ENCODE data around the gene KCND3.
"Not testable (repeated sequence)": the region's sequence is repeated elsewhere in the genome, so short reads cannot be mapped to it uniquely, and the experiment has no call there.

KCND3 gene

GRCh38 chr1:111812306-111812705 is 177.2 kb downstream of the KCND3 start:
- DNase-seq (ENCODE audit: low read depth), result no peak

DNA sequence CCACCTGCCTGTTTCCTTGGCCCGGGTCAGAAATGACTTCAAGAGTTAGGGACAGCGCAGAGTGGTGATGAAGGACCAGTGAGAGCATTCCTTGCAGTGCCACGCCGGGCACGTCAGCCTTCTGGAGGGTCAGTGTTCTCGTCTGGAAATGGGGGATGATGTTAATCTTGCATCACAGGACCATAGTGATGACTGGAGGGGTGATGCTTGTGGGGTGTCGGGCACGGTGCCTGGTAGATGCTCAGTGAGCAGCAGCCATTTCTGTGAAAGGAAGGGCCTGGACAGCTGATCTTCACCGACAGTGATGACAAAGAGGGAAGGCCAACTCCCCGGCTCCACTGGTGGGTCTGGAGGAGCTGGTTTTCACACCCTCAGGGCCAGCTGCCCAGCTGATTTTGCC is 177.6 kb downstream of the KCND3 start:
- DNase-seq (ENCODE audit: low read depth), result no peak

DNA sequence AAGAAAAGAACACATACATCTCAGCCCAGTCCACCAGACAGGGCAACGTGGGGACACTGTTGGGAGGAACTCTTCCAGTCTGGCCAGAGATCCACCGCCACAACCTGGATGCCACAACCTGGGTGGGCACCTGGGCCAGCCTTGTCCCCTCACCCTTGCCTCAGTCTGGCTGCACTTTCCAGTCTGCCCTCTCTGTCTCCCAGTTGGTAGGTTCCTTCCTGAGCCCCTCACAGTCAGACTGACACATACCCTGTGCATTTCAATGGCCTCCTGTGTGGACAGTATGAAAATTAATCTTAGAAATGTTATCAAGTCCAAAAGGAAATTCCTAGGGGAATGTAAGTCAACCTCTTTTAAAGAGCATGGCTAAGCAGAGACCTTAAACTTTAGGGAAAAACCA is 184.2 kb downstream of the KCND3 start:
- DNase-seq (ENCODE audit: low read depth), result no peak

DNA sequence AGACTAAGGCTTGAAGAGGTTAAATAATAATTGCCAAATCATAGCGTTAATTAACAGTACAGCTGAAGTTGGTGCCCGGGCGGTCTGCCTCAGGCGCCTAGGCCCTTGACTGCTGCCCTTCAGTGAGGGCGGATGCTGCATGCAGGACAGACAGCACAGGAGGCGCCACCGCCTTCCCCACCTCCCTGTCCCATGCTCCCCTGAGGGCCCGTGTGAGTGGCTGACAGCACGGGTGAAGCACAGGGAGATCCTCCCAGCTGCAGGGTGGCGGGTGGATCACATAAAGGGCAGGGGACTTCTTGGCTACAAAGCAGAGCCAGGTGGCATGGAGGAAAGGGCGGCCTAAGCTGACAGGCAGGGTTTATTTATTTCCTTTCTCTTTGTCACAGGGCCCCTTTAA is 184.7 kb downstream of the KCND3 start:
- DNase-seq (ENCODE audit: low read depth), result no peak

DNA sequence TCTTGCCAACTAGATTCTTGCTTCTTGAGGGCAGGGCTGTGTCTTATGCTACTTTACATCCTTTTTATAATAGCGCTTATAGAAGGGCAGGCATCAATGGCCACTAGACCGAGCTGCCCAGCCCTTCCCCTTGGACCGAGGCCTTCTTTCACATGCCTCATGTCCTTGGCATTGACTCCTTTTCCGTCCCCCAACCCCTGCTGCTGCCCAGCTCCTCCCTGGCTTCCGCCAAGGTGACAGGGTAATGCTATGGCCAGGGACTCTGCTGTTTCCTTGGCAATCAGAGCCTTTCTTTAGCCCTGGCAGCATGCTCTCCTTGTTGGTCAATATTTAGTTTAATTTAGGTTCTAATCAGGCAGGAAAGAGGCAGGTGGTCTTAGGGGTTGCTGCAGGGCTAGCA is 185.5 kb downstream of the KCND3 start:
- DNase-seq (ENCODE audit: low read depth), result no peak

GRCh38 chr1:111802984-111803383 is 186.5 kb downstream of the KCND3 start:
- DNase-seq (ENCODE audit: low read depth), result no peak

DNA sequence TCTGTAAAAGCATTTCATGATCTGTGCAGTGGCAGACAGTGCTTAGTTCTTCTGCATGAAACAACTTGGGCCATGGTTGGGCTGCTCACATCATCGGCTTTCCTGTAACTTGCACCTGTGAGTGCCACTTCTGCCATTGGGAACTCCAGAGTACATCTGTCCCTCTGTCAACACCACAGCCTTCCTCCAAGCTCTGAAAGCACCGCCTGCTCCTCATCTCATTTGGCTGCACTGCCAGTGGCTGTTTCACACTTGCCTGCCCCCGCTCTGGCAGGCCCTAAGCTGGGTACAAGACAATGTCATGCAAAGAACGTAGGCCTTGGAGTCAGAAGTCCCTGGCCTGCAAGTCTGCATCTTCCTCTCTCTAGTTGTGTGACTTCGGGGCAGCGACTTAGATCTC is 187.4 kb downstream of the KCND3 start:
- DNase-seq (ENCODE audit: low read depth), result no peak

GRCh38 chr1:111801071-111801850 is 188.2 kb downstream of the KCND3 start:
- DNase-seq (ENCODE audit: low read depth), result no peak

GRCh38 chr1:111799722-111800121 is 189.7 kb downstream of the KCND3 start:
- not testable (repeated sequence) for DNase-seq (ENCODE audit: low read depth)

GRCh38 chr1:111798580-111798979 is 190.9 kb downstream of the KCND3 start:
- DNase-seq (ENCODE audit: low read depth), result no peak

- no peak for DNase-seq (ENCODE audit: low read depth)
These were observed 194.1 kb downstream of the KCND3 start for GRCh38 chr1:111795401-111795800.

DNA sequence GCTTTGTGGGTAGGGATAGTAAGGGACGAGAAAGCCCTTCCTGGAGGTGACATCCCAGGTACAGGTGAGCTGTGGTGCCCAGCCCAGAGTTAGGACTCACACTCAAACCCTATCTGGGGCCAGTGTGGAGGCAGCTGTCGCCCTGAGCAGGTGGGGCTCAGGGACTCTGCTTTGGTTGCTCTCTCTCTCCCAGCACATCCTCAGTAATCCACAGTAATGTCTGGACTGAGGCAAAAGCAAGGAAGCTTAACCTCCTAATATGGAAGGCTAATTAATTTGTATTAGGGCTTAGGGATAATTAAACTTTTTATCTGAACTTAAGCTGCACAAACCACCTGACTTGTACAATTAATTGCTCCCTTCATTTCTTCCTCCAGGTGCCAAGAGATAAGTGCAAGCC is 195.5 kb downstream of the KCND3 start:
- DNase-seq (ENCODE audit: low read depth), result no peak

GRCh38 chr1:111792249-111792648 is 197.2 kb downstream of the KCND3 start:
- no peak for DNase-seq (ENCODE audit: low read depth)

DNA sequence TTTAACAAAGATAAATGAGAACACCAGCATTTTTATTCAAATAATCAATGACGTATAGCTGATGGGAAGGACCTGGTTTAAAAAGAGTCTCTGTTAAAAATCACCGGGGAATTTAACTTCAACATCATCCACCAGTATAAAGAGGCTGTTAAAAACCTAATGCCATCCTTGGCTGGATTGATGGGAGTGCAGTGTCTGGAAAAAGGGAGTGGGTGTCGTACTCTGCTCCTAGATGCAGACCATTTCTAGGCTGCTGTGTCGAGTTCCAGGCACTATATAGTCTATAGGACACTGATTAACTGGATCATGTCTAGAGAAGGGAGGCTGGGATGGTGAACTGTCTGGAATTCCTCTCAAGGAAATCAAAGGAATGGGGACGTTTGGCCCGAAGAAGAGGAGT is 197.7 kb downstream of the KCND3 start:
- no peak for DNase-seq (ENCODE audit: low read depth)

GRCh38 chr1:111789666-111790316 is 199.7 kb downstream of the KCND3 start:
- no peak for DNase-seq (ENCODE audit: low read depth)

GRCh38 chr1:111789142-111789541 is 200.3 kb downstream of the KCND3 start:
- no peak for DNase-seq (ENCODE audit: low read depth)

DNA sequence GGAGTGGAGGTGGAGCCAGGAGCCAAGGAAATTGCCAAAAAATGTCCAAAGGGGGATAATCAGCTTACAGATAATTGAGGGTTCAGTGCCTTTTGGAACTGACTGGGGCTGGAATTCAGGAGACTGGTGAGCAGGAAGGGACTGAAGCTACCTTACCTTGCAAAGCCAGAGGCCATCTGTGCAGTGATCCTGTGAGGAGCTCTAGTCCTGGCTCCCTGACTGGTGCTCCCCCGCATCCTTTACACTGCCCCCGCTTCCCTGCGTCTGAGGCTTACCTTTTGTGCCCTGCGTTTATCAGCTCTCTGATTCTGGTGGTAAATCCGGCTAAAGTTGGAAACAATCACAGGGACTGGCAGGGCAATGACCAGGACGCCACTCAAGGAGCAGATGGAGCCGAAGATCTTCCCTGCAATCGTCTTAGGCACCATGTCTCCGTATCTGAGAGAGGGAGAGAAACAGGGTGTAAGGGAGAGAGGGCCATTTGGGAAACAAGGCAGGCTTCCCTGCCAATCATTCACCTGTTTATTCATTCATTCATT is 202.7 kb downstream of the KCND3 start:
- no peak for DNase-seq (ENCODE audit: low read depth)

- no peak for DNase-seq (ENCODE audit: low read depth)
These were observed 205.1 kb downstream of the KCND3 start for GRCh38 chr1:111784273-111784901.

- no peak for DNase-seq (ENCODE audit: low read depth)
These were observed 209.9 kb downstream of the KCND3 start for GRCh38 chr1:111779546-111779945.

DNA sequence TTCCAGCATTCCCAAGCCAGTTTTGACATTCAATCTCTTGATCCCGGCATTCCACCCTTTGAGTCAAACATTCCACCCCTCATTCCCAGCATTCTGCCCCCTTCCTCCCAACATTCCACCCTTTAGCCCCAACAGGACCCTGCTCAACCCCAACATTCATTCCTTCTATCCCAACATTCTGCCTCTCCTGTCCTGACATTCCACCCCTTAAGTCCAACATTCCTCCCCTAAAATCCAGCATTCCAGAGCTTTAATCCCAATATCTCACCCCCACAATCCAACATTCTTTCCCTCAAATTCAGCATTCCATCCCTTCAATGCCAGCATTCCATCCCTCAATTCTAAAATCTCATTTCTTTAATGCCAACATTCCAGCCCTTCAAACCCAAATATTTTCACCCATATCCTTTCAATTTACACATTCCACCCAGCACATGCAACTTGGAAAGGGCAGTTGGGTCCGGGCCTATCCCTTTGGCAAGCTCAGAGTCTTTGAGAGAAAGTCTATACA is 210.9 kb downstream of the KCND3 start:
- DNase-seq (ENCODE audit: low read depth), result no peak

DNA sequence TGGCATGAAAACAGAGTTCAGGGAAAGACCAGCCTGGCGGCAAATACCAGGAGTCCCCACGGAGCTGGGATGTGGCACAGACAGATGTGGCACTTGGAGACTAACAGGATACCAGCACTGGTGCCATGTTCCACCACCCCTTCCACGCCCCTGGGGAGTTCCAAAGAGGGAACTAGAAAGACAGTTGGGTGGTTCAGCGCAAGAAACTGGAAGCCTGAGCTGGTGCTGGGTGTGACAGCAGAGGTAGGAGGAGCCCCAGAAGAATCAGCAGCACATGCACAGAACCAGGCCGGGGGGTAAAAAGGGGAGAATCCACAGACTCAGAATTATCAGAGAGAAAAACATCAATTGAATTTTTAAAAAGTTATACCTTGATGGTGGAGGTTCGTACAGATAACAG is 211.4 kb downstream of the KCND3 start:
- DNase-seq (ENCODE audit: low read depth), result no peak

DNA sequence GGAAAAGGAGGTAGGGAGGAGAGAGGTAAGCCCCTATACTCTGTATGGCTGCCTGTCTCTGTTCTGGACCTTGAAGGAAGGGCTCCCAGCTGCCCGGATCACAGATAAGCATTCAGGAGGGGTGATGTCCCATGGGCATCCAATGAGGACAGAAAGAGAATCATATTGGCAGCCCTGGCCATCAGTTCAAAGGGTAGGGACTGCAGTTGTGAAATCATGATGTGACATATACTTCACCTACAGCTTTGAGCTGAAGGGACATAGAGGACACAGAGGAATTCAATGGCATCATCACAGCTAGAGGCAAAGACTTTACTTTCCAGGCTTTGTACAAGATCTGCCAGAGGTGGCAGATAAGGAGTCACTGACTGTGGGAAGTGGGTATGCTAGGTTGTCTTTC is 212.2 kb downstream of the KCND3 start:
- no peak for DNase-seq (ENCODE audit: low read depth)

- no peak for DNase-seq (ENCODE audit: low read depth)
These were observed 212.6 kb downstream of the KCND3 start for GRCh38 chr1:111776861-111777260.

Measured in fibroblast of the conjunctiva (primary cell).